Gastrocnemius medialis (tissue), 4 donors: ENCODE results near the gene NEDD4L. TPM values are rescaled to one million over a fixed set of nuclear protein-coding genes. Genes with fewer than 3 reads are reported as not detected.

Experiments used
- ATAC-seq, 2 donors: fragments of 150-250 bp; one replicate each; pipeline ENCODE4 v1.9.1; 2016
- DNase-seq, 2 donors: peaks; one replicate each; pipeline ENCODE4 v3.0.0-alpha.2; 2019
- H3K27ac ChIP-seq, 4 donors: fragments of 200-600 bp; sonication (generic); 1 replicate in 1 of 4; 2 replicates in 3 of 4; pipeline ENCODE4 v1.5.1; 2016 to 2018; ENCODE audit warnings: mild to moderate bottlenecking in 2 of 4, moderate library complexity in 1 of 4
- H3K27me3 ChIP-seq, 3 donors: fragments of 200-600 bp; sonication (generic) in 2 of 3; 1 replicate in 1 of 3; 2 replicates in 2 of 3; pipeline versions ENCODE4 v1.5.1 to v1.6.0; 2016 to 2019; ENCODE audit warnings: mild to moderate bottlenecking in 1 of 3, moderate library complexity in 1 of 3
- H3K36me3 ChIP-seq, 2 donors: fragments of 200-600 bp; sonication (generic) in 1 of 2; one replicate each; pipeline ENCODE4 v1.5.1; 2017 to 2018
- H3K4me1 ChIP-seq, 2 donors: fragments of 200-600 bp; sonication (generic) in 1 of 2; one replicate each; pipeline ENCODE4 v1.5.1; 2016 to 2017; ENCODE audit warnings: mild to moderate bottlenecking in 2 of 2
- H3K4me3 ChIP-seq, 4 donors: fragments of 200-600 bp; sonication (generic) in 3 of 4; 1 replicate in 1 of 4; 2 replicates in 3 of 4; pipeline ENCODE4 v1.5.1; 2016 to 2019; ENCODE audit warnings: mild to moderate bottlenecking in 2 of 4
- H3K9me3 ChIP-seq, 3 donors: fragments of 200-600 bp; sonication (generic) in 2 of 3; 1 replicate in 1 of 3; 2 replicates in 2 of 3; pipeline ENCODE4 v1.5.1; 2016 to 2019
- CTCF ChIP-seq, 5 experiments: fragments of 450-650 bp in 3 of 5; fragments of 200-600 bp in 2 of 5; sonication (generic) in 2 of 5; IDR thresholded peaks in 4 of 5; conservative IDR thresholded peaks in 1 of 5; 1 replicate in 4 of 5; 2 replicates in 1 of 5; pipeline ENCODE4 v1.5.1; 2016 to 2019; ENCODE audit warnings: antibody characterized with exemption in 5 of 5, mild to moderate bottlenecking in 3 of 5, moderate library complexity in 3 of 5
- POLR2A ChIP-seq, 2 donors: fragments of 450-650 bp; IDR thresholded peaks; one replicate each; pipeline ENCODE4 v1.6.1; 2017; ENCODE audit warnings: antibody characterized with exemption in 2 of 2, mild to moderate bottlenecking in 2 of 2, moderate library complexity in 2 of 2
- in situ Hi-C, 4 donors: fragments of 200-750 bp; cut with MboI; loops; one replicate each; pipeline versions ENCODE4 v1.15.0 to v1.8.0; 2017; ENCODE audit warnings: low sequenced_read_pairs in 4 of 4
- intact Hi-C: fragments of 100-400 bp; cut with DNase I; formaldehyde crosslinking; loops from one replicate; pipeline ENCODE4 v1.15.1; 2023; ENCODE audit warnings: low total_unique reads
- total RNA-seq, 4 donors: library from RNA; depleted of rRNA; stranded (reverse); fragments of >200 nt; gene quantifications; one replicate each; pipeline versions ENCODE4 v1.1.0 to v1.2.3, GENCODE V29; 2016

NEDD4L gene
- total RNA-seq, 4 donors from 2014 or later: 27.4 to 81.5 (median 51.5) TPM

- ATAC-seq (no peak), DNase-seq (no peak)
- Histone ChIP-seq H3K4me3 (no peak overlapping the region), H3K27me3 (no peaks in the 10 kb centered on the region), H3K9me3 (no peaks in the 10 kb centered on the region), H3K36me3 (peaks cover 0 to 24% of the 10 kb centered on the region in 2 donors), H3K27ac (no peak overlapping the region), H3K4me1 (peaks cover 18 to 20% of the 10 kb centered on the region in 2 donors)
- TF ChIP-seq CTCF (IDR thresholded peaks at IDR 0.05 in 4 of 5, conservative IDR thresholded peaks at IDR 0.05 in 1 of 5) (no peak), POLR2A (IDR thresholded peaks at IDR 0.05) (no peak)
- in situ Hi-C loops: loop anchor here in 3 of 4 donors (10.0 to 25.0 kb wide), 5 partner anchors 70 to 288 kb away; partner anchors contain the start of gene NEDD4L (in 1 of the 3)
- intact Hi-C loops: loop anchor here (5.0 kb wide), 2 partner anchors 133 to 283 kb away; partner anchors contain the start of gene NEDD4L
These were observed 280.9 kb downstream of the NEDD4L start for GRCh38 chr18:58324824-58325480.

- no peaks in the 10 kb centered on the region for H3K27me3 ChIP-seq
- H3K4me3 ChIP-seq: no peak overlapping the region
- H3K9me3 ChIP-seq: no peaks in the 10 kb centered on the region
- in situ Hi-C loops (loop anchor here in 3 of 4 donors (10.0 to 25.0 kb wide), 5 partner anchors 71 to 288 kb away; partner anchors contain the start of gene NEDD4L (in 1 of the 3)), intact Hi-C loops (no loop called here)
- peaks cover 0 to 29% of the 10 kb centered on the region in 2 donors for H3K36me3 ChIP-seq
- ATAC-seq (no peak), DNase-seq (no peak)
- TF ChIP-seq POLR2A (IDR thresholded peaks at IDR 0.05): no peak
- no peak for TF ChIP-seq CTCF (IDR thresholded peaks at IDR 0.05 in 4 of 5, conservative IDR thresholded peaks at IDR 0.05 in 1 of 5)
- H3K4me1 ChIP-seq: peaks cover 15 to 18% of the 10 kb centered on the region in 2 donors
- no peak overlapping the region for H3K27ac ChIP-seq
These were observed 281.5 kb downstream of the NEDD4L start for GRCh38 chr18:58325494-58325893.

GRCh38 chr18:58334061-58334460 lies 290.0 kb downstream of the NEDD4L start:
- peaks cover 20 to 25% of the 10 kb centered on the region in 2 donors for H3K4me1 ChIP-seq
- in situ Hi-C loops (loop anchor here in 2 of 4 donors (25.0 kb wide), 2 partner anchors 147 to 297 kb away; partner anchors contain the start of gene NEDD4L (in 1 of the 2)), intact Hi-C loops (no loop called here)
- TF ChIP-seq POLR2A (IDR thresholded peaks at IDR 0.05): no peak
- TF ChIP-seq CTCF (IDR thresholded peaks at IDR 0.05 in 4 of 5, conservative IDR thresholded peaks at IDR 0.05 in 1 of 5): no peak
- H3K27me3 ChIP-seq: no peaks in the 10 kb centered on the region
- H3K9me3 ChIP-seq: no peaks in the 10 kb centered on the region
- ATAC-seq (no peak), DNase-seq (no peak)
- H3K36me3 ChIP-seq: peaks cover 0 to 26% of the 10 kb centered on the region in 2 donors
- H3K4me3 ChIP-seq: no peak overlapping the region
- H3K27ac ChIP-seq: no peak overlapping the region

GRCh38 chr18:58335223-58335622 lies 291.2 kb downstream of the NEDD4L start:
- H3K36me3 ChIP-seq: peaks cover 0 to 15% of the 10 kb centered on the region in 2 donors
- DNase-seq: no peak
- no peak for ATAC-seq
- no peak overlapping the region for H3K4me3 ChIP-seq
- in situ Hi-C loops: loop anchor here in 2 of 4 donors (25.0 kb wide), 2 partner anchors 148 to 298 kb away; partner anchors contain the start of gene NEDD4L (in 1 of the 2)
- H3K4me1 ChIP-seq: peaks cover 20 to 28% of the 10 kb centered on the region in 2 donors
- no peak overlapping the region for H3K27ac ChIP-seq
- H3K27me3 ChIP-seq: no peaks in the 10 kb centered on the region
- no peaks in the 10 kb centered on the region for H3K9me3 ChIP-seq
- intact Hi-C loops: no loop called here
- TF ChIP-seq POLR2A (IDR thresholded peaks at IDR 0.05) (no peak), CTCF (IDR thresholded peaks at IDR 0.05 in 4 of 5, conservative IDR thresholded peaks at IDR 0.05 in 1 of 5) (no peak)
